Esophagus squamous epithelium (tissue), 5 donors: ENCODE data around the gene DEGS1. TPM values are rescaled to one million over a fixed set of nuclear protein-coding genes. Genes with fewer than 3 reads are reported as not detected.

Experiments used
- DNase-seq: peaks from one replicate; lab custom pipeline; 2025; lab: John Stamatoyannopoulos, UW
- H3K27ac ChIP-seq, 4 donors: fragments of 200-600 bp; sonication (generic); one replicate each; pipeline ENCODE4 v1.5.1; 2016 to 2019; ENCODE audit warnings: mild to moderate bottlenecking in 1 of 4
- H3K27me3 ChIP-seq, 4 donors: fragments of 200-600 bp; sonication (generic); 1 replicate in 3 of 4; 2 replicates in 1 of 4; pipeline versions ENCODE4 v1.5.1 to v1.6.0; 2017 to 2021; ENCODE audit warnings: antibody characterized with exemption in 1 of 4
- H3K36me3 ChIP-seq, 3 donors: fragments of 200-600 bp; sonication (generic); one replicate each; pipeline ENCODE4 v1.5.1; 2016 to 2019
- H3K4me1 ChIP-seq, 3 donors: fragments of 200-600 bp; sonication (generic); one replicate each; pipeline ENCODE4 v1.5.1; 2017 to 2019
- H3K4me3 ChIP-seq, 4 donors: fragments of 200-600 bp; sonication (generic); 1 replicate in 3 of 4; 2 replicates in 1 of 4; pipeline ENCODE4 v1.5.1; 2016 to 2019; ENCODE audit warnings: mild to moderate bottlenecking in 2 of 4, moderate library complexity in 1 of 4
- H3K9me3 ChIP-seq, 3 donors: fragments of 200-600 bp; sonication (generic); one replicate each; pipeline ENCODE4 v1.5.1; 2016 to 2019
- POLR2A ChIP-seq, 4 donors: fragments of 450-650 bp; IDR thresholded peaks; one replicate each; pipeline ENCODE4 v1.6.1; 2017; ENCODE audit warnings: antibody characterized with exemption in 4 of 4, mild to moderate bottlenecking in 4 of 4, moderate library complexity in 3 of 4
- WGBS, 2 donors: methylation state at CpG; one replicate each; pipeline ENCODE4 v1.1.5; 2018; 5-methylcytosine and 5-hydroxymethylcytosine counted together
- intact Hi-C: fragments of 100-400 bp; cut with DNase I; formaldehyde crosslinking; loops from one replicate; pipeline ENCODE4 v1.15.0; 2022
- total RNA-seq, 4 donors: library from RNA; depleted of rRNA; stranded (reverse); fragments of >200 nt; gene quantifications; one replicate each; pipeline ENCODE4 v1.1.0, GENCODE V29; 2016
- TF ChIP-seq, protein P1 (sequence below), 6 experiments: fragments of 450-650 bp in 4 of 6; fragments of 200-600 bp in 2 of 6; sonication (generic) in 2 of 6; IDR thresholded peaks; one replicate each; pipeline ENCODE4 v1.5.1; 2016 to 2019; ENCODE audit warnings: antibody characterized with exemption in 6 of 6, mild to moderate bottlenecking in 4 of 6, moderate library complexity in 4 of 6
- donor health status: DM: yes; HTN: yes; CAD: no.

DEGS1 gene
- total RNA-seq, 4 donors from 2014 or later = 50.2 to 93.3 (median 67.8) TPM

DNA sequence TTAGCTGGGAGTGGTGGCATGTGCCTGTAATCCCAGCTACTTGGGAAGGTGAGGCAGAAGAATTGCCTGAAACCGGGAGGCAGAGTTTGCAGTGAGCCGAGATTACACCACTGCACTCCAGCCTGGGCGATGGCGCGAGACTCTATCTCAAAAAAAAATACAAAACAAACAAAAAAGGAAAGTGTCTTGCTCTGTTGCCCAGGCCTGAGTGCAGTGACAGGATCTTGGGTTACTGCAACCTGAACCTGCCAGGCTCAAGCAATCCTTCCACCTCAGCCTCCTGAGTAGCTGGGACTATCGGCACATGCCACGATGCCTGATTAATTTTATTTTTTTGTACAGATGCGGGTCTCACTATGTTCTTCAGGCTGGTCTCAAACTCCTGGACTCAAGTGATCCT is 33.3 kb downstream of the DEGS1 start:
- intact Hi-C loops = no loop called here
- no peaks in the 10 kb centered on the region for H3K27me3 ChIP-seq
- H3K4me3 ChIP-seq = no peak overlapping the region
- 91 to 93% methylated on average over 7 to 8 of the region's 8 CpGs for WGBS, 2 donors
- H3K27ac ChIP-seq = no peak overlapping the region
- no peak for DNase-seq
- TF ChIP-seq, protein P1, sequence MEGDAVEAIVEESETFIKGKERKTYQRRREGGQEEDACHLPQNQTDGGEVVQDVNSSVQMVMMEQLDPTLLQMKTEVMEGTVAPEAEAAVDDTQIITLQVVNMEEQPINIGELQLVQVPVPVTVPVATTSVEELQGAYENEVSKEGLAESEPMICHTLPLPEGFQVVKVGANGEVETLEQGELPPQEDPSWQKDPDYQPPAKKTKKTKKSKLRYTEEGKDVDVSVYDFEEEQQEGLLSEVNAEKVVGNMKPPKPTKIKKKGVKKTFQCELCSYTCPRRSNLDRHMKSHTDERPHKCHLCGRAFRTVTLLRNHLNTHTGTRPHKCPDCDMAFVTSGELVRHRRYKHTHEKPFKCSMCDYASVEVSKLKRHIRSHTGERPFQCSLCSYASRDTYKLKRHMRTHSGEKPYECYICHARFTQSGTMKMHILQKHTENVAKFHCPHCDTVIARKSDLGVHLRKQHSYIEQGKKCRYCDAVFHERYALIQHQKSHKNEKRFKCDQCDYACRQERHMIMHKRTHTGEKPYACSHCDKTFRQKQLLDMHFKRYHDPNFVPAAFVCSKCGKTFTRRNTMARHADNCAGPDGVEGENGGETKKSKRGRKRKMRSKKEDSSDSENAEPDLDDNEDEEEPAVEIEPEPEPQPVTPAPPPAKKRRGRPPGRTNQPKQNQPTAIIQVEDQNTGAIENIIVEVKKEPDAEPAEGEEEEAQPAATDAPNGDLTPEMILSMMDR (IDR thresholded peaks at IDR 0.05) = no peak
- no peak for TF ChIP-seq POLR2A (IDR thresholded peaks at IDR 0.05)
- H3K9me3 ChIP-seq = no peaks in the 10 kb centered on the region
- no peaks in the 10 kb centered on the region for H3K36me3 ChIP-seq
- H3K4me1 ChIP-seq = peaks cover 5 to 42% (median 8%) of the 10 kb centered on the region in 3 donors

DNA sequence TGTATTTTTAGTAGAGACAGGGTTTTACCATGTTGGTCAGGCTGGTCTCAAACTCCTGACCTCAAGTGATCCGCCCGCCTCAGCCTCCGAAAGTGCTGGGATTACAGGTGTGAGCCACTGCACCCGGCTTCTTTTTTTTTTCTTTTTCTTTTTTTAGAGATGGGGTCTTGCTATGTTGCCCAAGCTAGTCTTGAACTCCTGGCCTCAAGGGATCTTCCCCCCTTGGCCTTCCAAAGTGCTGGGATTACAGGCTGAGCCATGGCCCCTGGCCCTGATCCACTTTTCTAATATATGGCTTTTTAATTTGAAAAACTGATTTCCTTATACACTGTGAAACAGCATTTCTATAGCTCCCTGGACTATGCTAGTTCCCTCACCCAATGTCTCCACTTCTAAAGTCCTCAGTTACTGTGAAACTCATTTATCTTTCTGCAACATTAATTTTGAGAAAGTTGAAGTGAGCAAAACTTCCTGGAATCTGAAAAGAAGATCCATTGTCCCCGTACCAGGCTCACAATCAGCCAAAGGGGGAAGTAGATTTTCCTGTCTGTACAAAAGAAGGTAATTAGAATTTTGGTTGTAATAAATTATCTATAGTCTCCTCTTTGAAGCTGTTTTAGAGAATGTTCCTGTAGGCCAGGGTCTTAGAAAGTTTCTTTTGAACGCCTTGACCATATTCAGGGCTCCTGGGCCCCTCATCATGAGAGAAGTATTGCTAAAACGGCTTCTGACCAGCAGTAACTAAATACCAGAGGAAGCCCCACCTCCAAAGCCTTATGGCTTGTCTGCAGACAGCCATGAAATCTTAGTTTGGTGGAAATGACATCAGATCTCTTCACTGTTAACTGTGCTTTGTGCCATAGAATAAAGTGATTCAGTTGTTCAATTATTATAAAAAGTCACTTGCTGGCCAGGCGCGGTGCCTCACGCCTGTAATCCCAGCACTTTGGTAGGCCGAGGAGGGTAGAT is 34.9 kb downstream of the DEGS1 start:
- intact Hi-C loops = no loop called here
- Histone ChIP-seq H3K36me3 (no peaks in the 10 kb centered on the region), H3K27me3 (no peaks in the 10 kb centered on the region), H3K4me3 (no peak overlapping the region), H3K4me1 (peaks cover 5 to 26% (median 8%) of the 10 kb centered on the region in 3 donors), H3K27ac (no peak overlapping the region), H3K9me3 (no peaks in the 10 kb centered on the region)
- 78 to 86% methylated on average over 11 of the region's 11 CpGs for WGBS, 2 donors
- DNase-seq = no peak
- TF ChIP-seq POLR2A (IDR thresholded peaks at IDR 0.05) = no peak
- TF ChIP-seq, protein P1 (IDR thresholded peaks at IDR 0.05) = no peak

DNA sequence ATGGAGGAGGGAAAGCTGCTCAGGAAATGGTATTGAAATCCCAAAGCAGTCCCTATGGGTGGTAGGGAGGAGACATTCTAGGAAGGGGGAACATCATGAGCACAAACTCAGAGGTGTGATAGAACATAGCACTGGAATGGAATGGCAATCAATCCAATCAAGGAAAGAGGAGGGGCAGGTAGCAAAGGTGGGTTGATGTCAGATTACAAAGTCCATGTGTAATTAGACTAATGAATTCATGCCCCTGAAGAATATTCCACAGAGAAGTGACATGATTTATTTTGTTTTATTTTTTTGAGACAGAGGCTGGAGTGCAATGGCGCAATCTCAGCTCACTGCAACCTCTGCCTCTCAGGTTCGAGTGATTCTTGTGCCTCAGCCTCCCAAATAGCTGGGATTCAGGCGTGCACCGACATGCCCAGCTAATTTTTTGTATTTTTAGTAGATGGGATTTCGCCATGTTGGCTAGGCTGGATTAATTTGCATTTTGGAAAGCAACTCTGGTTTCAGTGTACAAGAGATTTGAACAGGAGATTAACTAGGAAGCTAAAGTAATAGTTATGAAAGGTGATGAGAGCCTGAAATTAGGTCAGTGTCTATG is 36.1 kb downstream of the DEGS1 start:
- TF ChIP-seq, protein P1 (IDR thresholded peaks at IDR 0.05) = no peak
- TF ChIP-seq POLR2A (IDR thresholded peaks at IDR 0.05) = no peak
- no peak overlapping the region for H3K27ac ChIP-seq

GRCh38 chr1:224219612-224220059 is 36.6 kb downstream of the DEGS1 start:
- WGBS, 2 donors = 32 to 47% methylated on average over 7 of the region's 7 CpGs
- DNase-seq = no peak
- TF ChIP-seq, protein P1 (IDR thresholded peaks at IDR 0.05) = no peak
- TF ChIP-seq POLR2A (IDR thresholded peaks at IDR 0.05) = no peak
- Histone ChIP-seq H3K36me3 (no peaks in the 10 kb centered on the region), H3K4me3 (no peak overlapping the region), H3K27ac (no peak overlapping the region), H3K27me3 (no peaks in the 10 kb centered on the region), H3K9me3 (no peaks in the 10 kb centered on the region), H3K4me1 (peaks cover 0 to 26% (median 0%) of the 10 kb centered on the region in 3 donors)
- intact Hi-C loops = no loop called here

More for the DNA sequence above, 36.1 kb downstream of the DEGS1 start:
- no peak for DNase-seq
- intact Hi-C loops = no loop called here
- Histone ChIP-seq H3K9me3 (no peaks in the 10 kb centered on the region), H3K36me3 (no peaks in the 10 kb centered on the region), H3K27me3 (no peaks in the 10 kb centered on the region), H3K4me3 (no peak overlapping the region), H3K4me1 (peaks cover 0 to 24% (median 0%) of the 10 kb centered on the region in 3 donors)
- WGBS, 2 donors = 67 to 74% methylated on average over 5 of the region's 5 CpGs
